B cell (primary cell): Measurements from ENCODE around the gene LZTS2. TPM values are rescaled to one million over a fixed set of nuclear protein-coding genes. Genes with fewer than 3 reads are reported as not detected.

Experiments used
- ATAC-seq: fragments of 200-7000 bp; cut with Tn5 transposase; one replicate; pipeline ENCODE4 v1.10.0; 2021; ENCODE audit warnings: low read depth, mild to moderate bottlenecking, moderate number of reproducible peaks, moderate library complexity
- CTCF ChIA-PET: fragments of 350-600 bp; sonication (Branson Sonifier 250); formaldehyde crosslinking; loops from one replicate; lab custom pipeline; 2021; ENCODE audit warnings: antibody characterized with exemption, inconsistent platforms; lab: Charles Lee
- POLR2A ChIA-PET: fragments of 350-600 bp; sonication (Branson Sonifier 250); formaldehyde crosslinking; loops from one replicate; lab custom pipeline; 2021; ENCODE audit warnings: antibody characterized with exemption; lab: Charles Lee
- DNase-seq: peaks from one replicate; pipeline ENCODE4 v3.0.0; 2013
- H2AFZ ChIP-seq: 2 replicates; pipeline ENCODE4 v1.6.1; 2012; ENCODE audit warnings: mild to moderate bottlenecking, low read depth, low read length; ENCODE audit not compliant: insufficient read depth, poor library complexity, severe bottlenecking
- H3K27ac ChIP-seq, 2 donors: 1 replicate in 1 of 2; 2 replicates in 1 of 2; pipeline ENCODE4 v1.5.1; 2012 to 2013; ENCODE audit warnings: low read length in 2 of 2, mild to moderate bottlenecking in 2 of 2, moderate library complexity in 1 of 2
- H3K27me3 ChIP-seq, 4 experiments: fragments of 200-600 bp in 1 of 4; sonication (generic) in 1 of 4; replicated peaks in 1 of 4; 1 replicate in 2 of 4; 2 replicates in 2 of 4; pipeline versions ENCODE4 v1.6.1 to v1.7.0; 2013 to 2016; ENCODE audit warnings: low read length in 3 of 4, mild to moderate bottlenecking in 2 of 4, mixed read lengths in 1 of 4, moderate library complexity in 1 of 4; ENCODE audit not compliant: insufficient read depth in 4 of 4, control insufficient read depth in 3 of 4; ENCODE audit errors: control extremely low read depth in 1 of 4
- H3K36me3 ChIP-seq, 2 experiments: replicated peaks in 1 of 2; 1 replicate in 1 of 2; 2 replicates in 1 of 2; pipeline versions ENCODE4 v1.6.1 to v1.7.1; 2013; ENCODE audit warnings: low read length in 1 of 2; ENCODE audit not compliant: insufficient read depth in 2 of 2, control insufficient read depth in 1 of 2; ENCODE audit errors: control extremely low read depth in 1 of 2, extremely low read depth in 1 of 2
- H3K4me1 ChIP-seq, 2 donors: fragments of 200-600 bp in 1 of 2; sonication (generic) in 1 of 2; 1 replicate in 1 of 2; 2 replicates in 1 of 2; pipeline versions ENCODE4 v1.5.1 to v1.6.1; 2013 to 2017; ENCODE audit warnings: low read length in 2 of 2; ENCODE audit not compliant: control insufficient read depth in 2 of 2, insufficient read depth in 2 of 2
- H3K4me2 ChIP-seq: replicated peaks from 2 replicates; pipeline ENCODE3; 2012; ENCODE audit warnings: mild to moderate bottlenecking, low read depth, low read length; ENCODE audit not compliant: poor library complexity, severe bottlenecking
- H3K4me3 ChIP-seq, 5 experiments: fragments of 200-600 bp in 1 of 5; sonication (generic) in 1 of 5; 1 replicate in 3 of 5; 2 replicates in 2 of 5; pipeline versions ENCODE4 v1.5.1 to v1.7.0; 2011 to 2016; ENCODE audit warnings: low read length in 4 of 5, mild to moderate bottlenecking in 4 of 5, low read depth in 2 of 5, control low read depth in 1 of 5, moderate library complexity in 1 of 5; ENCODE audit not compliant: insufficient read depth in 1 of 5; ENCODE audit errors: control extremely low read depth in 1 of 5, extremely low read depth in 1 of 5
- H3K79me2 ChIP-seq: fragments of 200-600 bp; sonication (generic); one replicate; pipeline ENCODE4 v1.6.0; 2016; ENCODE audit warnings: low read length; ENCODE audit not compliant: control insufficient read depth, insufficient read depth
- H3K9ac ChIP-seq: fragments of 200-600 bp; sonication (generic); 2 replicates; pipeline ENCODE4 v1.6.1; 2017; ENCODE audit warnings: mild to moderate bottlenecking, low read length, moderate library complexity
- H3K9me3 ChIP-seq, 3 donors: one replicate each; pipeline versions ENCODE4 v1.6.1 to v1.7.1; 2013; ENCODE audit warnings: low read length in 2 of 3; ENCODE audit not compliant: control insufficient read depth in 2 of 3, insufficient read depth in 1 of 3; ENCODE audit errors: control extremely low read depth in 1 of 3
- H4K20me1 ChIP-seq: 2 replicates; pipeline ENCODE4 v1.6.0; 2012; ENCODE audit warnings: mild to moderate bottlenecking, low read length; ENCODE audit not compliant: insufficient read depth, control insufficient read depth, poor library complexity, severe bottlenecking
- H3K27ac Mint-ChIP-seq: one replicate; pipeline ENCODE4 v1.8.0; 2021; ENCODE audit warnings: mixed read lengths
- H3K27me3 Mint-ChIP-seq: one replicate; pipeline ENCODE4 v1.8.0; 2021; ENCODE audit warnings: mixed read lengths
- H3K4me1 Mint-ChIP-seq: one replicate; pipeline ENCODE4 v1.8.0; 2021; ENCODE audit warnings: mixed read lengths
- H3K4me3 Mint-ChIP-seq: one replicate; pipeline ENCODE4 v1.8.0; 2021; ENCODE audit warnings: mixed read lengths
- H3K9me3 Mint-ChIP-seq: one replicate; pipeline ENCODE4 v1.8.0; 2022; ENCODE audit warnings: mixed read lengths; ENCODE audit not compliant: insufficient read depth
- EZH2 ChIP-seq: IDR thresholded peaks from 2 replicates; pipeline ENCODE4 v1.6.1; 2012; ENCODE audit warnings: borderline replicate concordance, low read depth, mild to moderate bottlenecking, moderate library complexity, low read length; ENCODE audit not compliant: insufficient read depth, poor library complexity, severe bottlenecking
- WGBS: methylation state at CpG from one replicate; pipeline ENCODE4 v1.1.5; 2013; ENCODE audit warnings: missing lambda C conversion rate; ENCODE audit not compliant: insufficient coverage; 5-methylcytosine and 5-hydroxymethylcytosine counted together
- intact Hi-C: fragments of 100-400 bp; cut with micrococcal nuclease; formaldehyde crosslinking; loops from one replicate; pipeline ENCODE4 v1.10.0; 2022
- polyA plus RNA-seq: library from polyadenylated mRNA; depleted of rRNA; stranded (reverse); fragments of >200 nt; gene quantifications from 2 replicates; pipeline ENCODE4 v1.2.3, GENCODE V29; 2012
- total RNA-seq, 2 donors: library from RNA; stranded (reverse); fragments of 120-200 nt in 1 of 2; gene quantifications; 1 replicate in 1 of 2; 2 replicates in 1 of 2; pipeline versions ENCODE4 v1.2.3 to v1.2.4, GENCODE V29; 2013 to 2022
- TF ChIP-seq, protein P1 (sequence below): fragments of 200-600 bp; IDR thresholded peaks from one replicate; pipeline ENCODE4 v1.8.0; 2022; ENCODE audit warnings: antibody characterized with exemption, mild to moderate bottlenecking

Gene LZTS2
- total and polyA plus RNA-seq, 2 donors (not counting 1 experiment from before 2014, with no cell fraction given), result 23.2 to 36.9 TPM

- DNase-seq (no peak), ATAC-seq (no peak)
- Histone ChIP-seq H3K4me3 (no peak overlapping the region), H4K20me1 (no peaks in the 10 kb centered on the region), H3K79me2 (no peaks in the 10 kb centered on the region), H3K4me1 (peaks cover 13 to 17% of the 10 kb centered on the region in 2 donors), H3K9me3 (no peaks in the 10 kb centered on the region), H3K4me2 (no peak overlapping the region), H2AFZ (no peak overlapping the region), H3K27me3 (no peaks in the 10 kb centered on the region), H3K9ac (no peak overlapping the region), H3K27ac (no peak overlapping the region), H3K36me3 (peaks cover 0 to 5% of the 10 kb centered on the region in 2 experiments)
- H3K4me1 Mint-ChIP-seq, result peaks cover 16% of the 10 kb centered on the region
- ChIA-PET POLR2A (no interaction called here), CTCF (no interaction called here)
- 87% methylated on average over 3 of the region's 4 CpGs for WGBS
- H3K4me3 Mint-ChIP-seq, result peak overlapping the region; percentile 63
- H3K9me3 Mint-ChIP-seq, result no peaks in the 10 kb centered on the region
- no peaks in the 10 kb centered on the region for H3K27me3 Mint-ChIP-seq
- no peak overlapping the region for H3K27ac Mint-ChIP-seq
- intact Hi-C loops, result loop anchor here (2.0 kb wide), 1 partner anchor 16 kb away; the partner anchor contains the start of genes MRPL43 and TWNK
- TF ChIP-seq, protein P1, sequence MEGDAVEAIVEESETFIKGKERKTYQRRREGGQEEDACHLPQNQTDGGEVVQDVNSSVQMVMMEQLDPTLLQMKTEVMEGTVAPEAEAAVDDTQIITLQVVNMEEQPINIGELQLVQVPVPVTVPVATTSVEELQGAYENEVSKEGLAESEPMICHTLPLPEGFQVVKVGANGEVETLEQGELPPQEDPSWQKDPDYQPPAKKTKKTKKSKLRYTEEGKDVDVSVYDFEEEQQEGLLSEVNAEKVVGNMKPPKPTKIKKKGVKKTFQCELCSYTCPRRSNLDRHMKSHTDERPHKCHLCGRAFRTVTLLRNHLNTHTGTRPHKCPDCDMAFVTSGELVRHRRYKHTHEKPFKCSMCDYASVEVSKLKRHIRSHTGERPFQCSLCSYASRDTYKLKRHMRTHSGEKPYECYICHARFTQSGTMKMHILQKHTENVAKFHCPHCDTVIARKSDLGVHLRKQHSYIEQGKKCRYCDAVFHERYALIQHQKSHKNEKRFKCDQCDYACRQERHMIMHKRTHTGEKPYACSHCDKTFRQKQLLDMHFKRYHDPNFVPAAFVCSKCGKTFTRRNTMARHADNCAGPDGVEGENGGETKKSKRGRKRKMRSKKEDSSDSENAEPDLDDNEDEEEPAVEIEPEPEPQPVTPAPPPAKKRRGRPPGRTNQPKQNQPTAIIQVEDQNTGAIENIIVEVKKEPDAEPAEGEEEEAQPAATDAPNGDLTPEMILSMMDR, result no peak
- no peak for TF ChIP-seq EZH2
Measured at GRCh38 chr10:100970914-100971811, 28.4 kb upstream of the LZTS2 start.
